Activated CD4-positive, CD25-positive, alpha-beta regulatory T cell (primary cell): ENCODE results near the gene C11orf86.
"Not testable (repeated sequence)": the region's sequence is repeated elsewhere in the genome, so short reads cannot be mapped to it uniquely, and the experiment has no call there.

Experiments
- DNase-seq, 4 experiments: peaks; one replicate each; lab custom pipeline; 2025; lab: John Stamatoyannopoulos, UW

Gene C11orf86

GRCh38 chr11:66989360-66989759, 14.3 kb downstream of the C11orf86 start:
- DNase-seq = not testable (repeated sequence)

DNA sequence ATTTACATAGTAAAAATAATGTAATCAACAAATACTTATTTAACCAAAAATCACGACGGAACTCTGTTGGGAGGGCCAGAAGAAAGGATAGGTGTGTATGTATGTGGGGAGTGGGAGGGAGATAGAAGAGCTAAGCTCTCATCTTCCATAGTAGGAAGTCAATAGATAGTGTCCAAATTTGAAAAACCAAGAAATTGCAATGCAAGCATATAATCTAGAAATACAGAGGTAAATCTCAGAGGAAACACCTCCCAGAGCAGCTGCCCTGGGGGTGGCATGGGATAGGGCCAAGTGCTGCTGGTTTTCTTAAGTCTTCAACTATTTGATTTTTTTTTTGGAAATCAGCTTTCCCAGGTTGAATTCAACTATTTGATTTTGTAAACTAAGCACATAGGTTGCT, 16.9 kb downstream of the C11orf86 start:
- no peak for DNase-seq

GRCh38 chr11:66996609-66997273, 21.6 kb downstream of the C11orf86 start:
- DNase-seq = no peak

DNA sequence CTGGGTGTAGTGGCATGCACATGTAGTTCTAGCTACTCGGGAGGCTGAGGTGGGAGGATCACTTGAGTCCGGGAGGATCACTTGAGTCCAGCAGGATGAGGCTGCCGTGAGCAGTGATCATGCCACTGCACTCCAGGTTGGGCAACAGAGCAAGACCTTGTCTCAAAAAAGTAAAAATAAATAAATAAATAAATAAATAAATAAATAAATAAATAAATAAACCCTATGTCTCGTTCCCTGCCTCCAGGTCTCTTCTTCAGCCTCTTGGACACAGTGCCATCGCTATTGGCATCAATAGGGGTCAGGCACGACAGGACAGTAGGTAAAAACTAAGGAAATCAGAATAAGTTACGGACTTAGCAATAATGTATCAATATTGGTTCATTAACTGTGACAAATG, 24.5 kb downstream of the C11orf86 start:
- DNase-seq = no peak

- DNase-seq = no peak
Observed at GRCh38 chr11:67001332-67001731, 26.2 kb downstream of the C11orf86 start.

DNA sequence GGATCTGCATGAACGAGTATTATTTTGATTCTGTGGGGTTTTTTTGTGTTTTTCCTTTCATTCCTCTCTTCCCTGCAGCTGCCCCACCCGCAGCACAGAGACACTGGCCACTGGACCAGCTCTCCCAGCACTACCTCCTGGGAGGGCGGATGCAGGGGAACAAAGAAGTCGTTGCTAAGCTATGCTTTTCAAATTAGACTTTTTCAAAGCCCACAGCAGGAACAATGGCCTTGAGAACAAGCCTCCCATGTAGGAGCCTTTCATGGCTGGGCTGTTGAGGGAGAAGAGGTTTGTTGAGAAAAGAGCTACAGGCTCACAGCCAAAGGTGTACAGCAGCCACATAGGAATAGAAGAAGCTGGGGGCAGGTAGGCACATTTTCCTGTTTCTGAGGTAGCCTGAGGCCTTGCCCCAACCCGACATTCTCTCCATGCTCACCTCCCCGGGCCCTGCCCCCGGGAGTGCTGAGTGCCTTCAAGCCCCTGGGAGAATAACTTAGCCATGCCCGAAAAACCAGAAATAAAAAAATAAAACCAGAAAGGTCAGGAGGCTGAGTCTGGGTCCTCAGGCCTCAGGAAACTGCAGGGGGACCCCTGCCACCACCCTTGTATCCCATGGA, 27.3 kb downstream of the C11orf86 start:
- no peak for DNase-seq

- DNase-seq = no peak
Observed at GRCh38 chr11:67002921-67003411, 27.9 kb downstream of the C11orf86 start.

GRCh38 chr11:67005200-67005599, 30.1 kb downstream of the C11orf86 start:
- DNase-seq = not testable (repeated sequence)

GRCh38 chr11:67006029-67006884, 31.2 kb downstream of the C11orf86 start:
- DNase-seq = no peak

GRCh38 chr11:67007126-67007525, 32.0 kb downstream of the C11orf86 start:
- no peak for DNase-seq

- no peak for DNase-seq
Observed at GRCh38 chr11:67010296-67010905, 35.3 kb downstream of the C11orf86 start.

GRCh38 chr11:67013511-67014045, 38.5 kb downstream of the C11orf86 start:
- DNase-seq = no peak

DNA sequence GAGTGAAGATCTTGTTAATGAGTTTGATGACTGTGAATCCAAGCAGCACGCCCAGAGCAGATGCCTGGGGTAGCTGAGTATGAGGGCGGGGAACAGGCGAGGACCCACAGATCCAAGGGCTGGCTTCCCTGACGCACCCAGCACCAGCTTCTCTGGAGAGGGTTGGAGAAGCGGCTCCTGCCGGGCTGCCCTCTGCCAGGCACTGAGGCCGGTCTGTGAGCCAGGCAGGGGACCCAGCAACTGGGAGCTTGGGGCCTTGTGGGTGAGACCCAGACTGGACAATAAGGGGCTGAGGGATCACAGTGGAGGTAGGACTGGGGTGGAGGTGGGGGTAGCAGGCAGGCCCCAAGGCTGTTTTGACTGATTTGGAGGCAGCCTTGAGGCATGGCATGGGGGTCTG, 39.2 kb downstream of the C11orf86 start:
- no peak for DNase-seq

DNA sequence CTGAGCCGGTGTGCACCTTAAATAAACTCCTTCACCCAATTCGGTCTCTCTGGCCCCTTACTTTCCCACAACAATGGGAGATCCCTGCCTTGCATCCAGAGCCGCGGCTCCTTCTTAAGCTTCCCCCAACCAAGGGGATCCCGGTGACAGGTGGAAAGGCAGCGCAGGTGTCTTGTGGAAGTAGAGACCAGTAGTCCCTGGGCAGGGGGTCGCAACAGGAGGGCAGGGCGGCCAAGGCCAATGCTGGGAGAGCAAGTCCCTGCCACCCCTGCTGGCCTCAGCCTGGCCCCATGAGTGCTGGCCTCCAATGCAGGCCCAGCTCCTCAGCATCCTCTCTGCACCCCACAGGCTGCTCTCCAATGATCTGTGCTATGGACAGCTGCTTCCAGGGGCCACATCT, 39.9 kb downstream of the C11orf86 start:
- no peak for DNase-seq

- no peak for DNase-seq
Observed at GRCh38 chr11:67016550-67016949, 41.4 kb downstream of the C11orf86 start.

GRCh38 chr11:67020949-67021348, 45.8 kb downstream of the C11orf86 start:
- DNase-seq = no peak

GRCh38 chr11:67022341-67022933, 47.3 kb downstream of the C11orf86 start:
- DNase-seq = no peak

- no peak for DNase-seq
Observed at GRCh38 chr11:67022961-67023956, 48.2 kb downstream of the C11orf86 start, which contains the start of gene SYT12. SYT12 (plus strand) TSS chr11:67023134; CDS start chr11:67030145, 7,011 bp downstream.

- DNase-seq = no peak
Observed at GRCh38 chr11:67023957-67024353, 48.9 kb downstream of the C11orf86 start.

DNA sequence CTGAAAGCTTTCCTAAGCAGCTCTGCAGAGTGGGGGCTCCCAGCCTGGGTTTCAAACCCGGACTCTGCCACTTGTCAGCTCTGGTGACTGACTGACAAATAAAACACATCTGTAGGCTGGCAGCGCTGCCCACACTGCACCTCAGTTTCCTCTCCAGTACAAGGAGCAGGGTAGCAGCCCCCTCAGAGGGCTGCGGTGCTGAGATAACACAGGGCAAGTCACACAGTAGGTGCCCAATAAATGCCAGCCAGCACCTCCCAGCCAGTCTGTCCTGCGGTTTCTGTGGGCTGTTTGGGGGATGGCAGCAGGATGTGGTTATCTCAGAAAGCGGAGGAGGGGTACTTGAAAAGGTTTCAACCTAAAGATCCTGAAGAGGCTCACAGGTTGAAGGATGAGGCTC, 49.3 kb downstream of the C11orf86 start:
- no peak for DNase-seq
